ENCODE results near the gene DCP2. TPM values are rescaled to one million over a fixed set of nuclear protein-coding genes. Genes with fewer than 3 reads are reported as not detected.

The DCP2 gene
- total RNA-seq, 1 experiment from 2014 or later: 186 TPM

GRCh38 chr5:112976432-112977309 is at the start of gene DCP2 (continued):
- TF ChIP-seq ETV6 (CRISPR knock-in tag; IDR thresholded peaks at IDR 0.05): peak; percentile 59; the same call in 1 of the 2 replicates
- TF ChIP-seq USF1 (CRISPR knock-in tag; IDR thresholded peaks at IDR 0.05): no peak
- TF ChIP-seq SOX15 (CRISPR knock-in tag; IDR thresholded peaks at IDR 0.05): no peak
- TF ChIP-seq E2F5 (CRISPR knock-in tag; IDR thresholded peaks at IDR 0.05): peak; percentile 81; the same call in 1 of the 2 replicates
- no peak for TF ChIP-seq CDX4 (CRISPR knock-in tag; IDR thresholded peaks at IDR 0.05; ENCODE audit: borderline replicate concordance)
- TF ChIP-seq ZSCAN18 (CRISPR knock-in tag; IDR thresholded peaks at IDR 0.05): no peak
- TF ChIP-seq AFF4 (CRISPR knock-in tag; IDR thresholded peaks at IDR 0.05; ENCODE audit: borderline replicate concordance): no peak
- TF ChIP-seq ZNF232 (CRISPR knock-in tag; IDR thresholded peaks at IDR 0.05): peak; percentile 85
- TF ChIP-seq CREB1 (CRISPR knock-in tag; IDR thresholded peaks at IDR 0.05): no peak; the same call in 1 of the 2 replicates
- TF ChIP-seq CREM (CRISPR knock-in tag; IDR thresholded peaks at IDR 0.05): peak; percentile 65; the same call in 1 of the 2 replicates
- peak; percentile 53; the same call in 1 of the 2 replicates for TF ChIP-seq E2F4 (CRISPR knock-in tag; IDR thresholded peaks at IDR 0.05; ENCODE audit: borderline replicate concordance, low read depth)
- no peak for TF ChIP-seq ZNF219 (CRISPR knock-in tag; IDR thresholded peaks at IDR 0.05; ENCODE audit: borderline replicate concordance)
- peak; percentile 86 for TF ChIP-seq MAX (CRISPR knock-in tag; IDR thresholded peaks at IDR 0.05)
- no peak for TF ChIP-seq PRRX2 (CRISPR knock-in tag; IDR thresholded peaks at IDR 0.05)
- TF ChIP-seq ZNF423 (CRISPR knock-in tag; IDR thresholded peaks at IDR 0.05): no peak
- TF ChIP-seq GRHL2 (CRISPR knock-in tag; IDR thresholded peaks at IDR 0.05; ENCODE audit: insufficient replicate concordance, severe bottlenecking): no peak
- no peak for TF ChIP-seq ZBTB21 (CRISPR knock-in tag; IDR thresholded peaks at IDR 0.05; ENCODE audit: borderline replicate concordance)
- TF ChIP-seq PREB (CRISPR knock-in tag; IDR thresholded peaks at IDR 0.05; ENCODE audit: borderline replicate concordance): no peak
- no peak for TF ChIP-seq ESRRA (CRISPR knock-in tag; IDR thresholded peaks at IDR 0.05; ENCODE audit: borderline replicate concordance)
- TF ChIP-seq SMAD3 (CRISPR knock-in tag; IDR thresholded peaks at IDR 0.05; ENCODE audit: borderline replicate concordance): 0 out of 2 replicates have a peak, but pooled peaks have one; percentile 13
- TF ChIP-seq GTF2I (CRISPR knock-in tag; conservative IDR thresholded peaks at IDR 0.05): no peak
- TF ChIP-seq E2F1 (CRISPR knock-in tag; IDR thresholded peaks at IDR 0.05): peak; percentile 84; the same call in 1 of the 2 replicates
- no peak for TF ChIP-seq OVOL2 (CRISPR knock-in tag; IDR thresholded peaks at IDR 0.05; ENCODE audit: borderline replicate concordance)
- TF ChIP-seq ZNF416 (CRISPR knock-in tag; IDR thresholded peaks at IDR 0.05): 0 out of 2 replicates have a peak, but pooled peaks have one; percentile 19

All from WTC11 (cell line).